KOPT-K1 (cell line): ENCODE data around the gene ESF1.

Source experiments
- H3K27ac ChIP-seq: fragments of 200-600 bp; sonication (generic); 2 replicates; pipeline ENCODE4 v1.5.1; 2016; ENCODE audit warnings: antibody characterized with exemption, mild to moderate bottlenecking, low read depth, low read length; ENCODE audit not compliant: poor library complexity, severe bottlenecking
- H3K36me3 ChIP-seq: fragments of 200-600 bp; sonication (generic); 2 replicates; pipeline ENCODE4 v1.5.1; 2017; ENCODE audit warnings: antibody characterized with exemption, mild to moderate bottlenecking, low read length, moderate library complexity; ENCODE audit not compliant: insufficient read depth
- H3K9me3 ChIP-seq: fragments of 200-600 bp; sonication (generic); 2 replicates; pipeline ENCODE4 v1.5.1; 2017; ENCODE audit warnings: antibody characterized with exemption, low read length, mild to moderate bottlenecking; ENCODE audit not compliant: insufficient read depth, poor library complexity, severe bottlenecking

ESF1 gene

GRCh38 chr20:13736436-13737191, 48.1 kb downstream of the ESF1 start:
- Histone ChIP-seq H3K36me3 (peaks cover 61% of the 10 kb centered on the region), H3K27ac (no peak overlapping the region), H3K9me3 (peaks cover 20% of the 10 kb centered on the region)

DNA sequence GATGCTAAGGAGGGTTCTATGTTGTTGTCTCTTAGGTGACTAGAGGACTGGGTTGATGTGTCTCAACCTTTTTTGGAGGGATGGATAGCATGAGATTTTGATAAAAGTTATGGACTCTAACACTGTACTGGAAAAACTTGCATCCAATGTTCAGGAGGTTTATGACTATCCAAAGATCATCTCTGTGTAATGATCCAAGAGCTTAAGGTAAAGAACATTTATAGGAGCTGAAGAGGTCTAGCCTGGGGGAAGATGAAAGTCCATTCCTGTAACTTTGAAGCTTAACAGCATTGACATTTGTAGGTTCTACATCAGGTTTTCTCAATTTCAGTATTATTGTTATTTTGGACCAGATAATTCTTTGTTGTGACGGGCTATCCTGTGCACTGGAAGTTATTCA, 48.9 kb downstream of the ESF1 start:
- Histone ChIP-seq H3K9me3 (peaks cover 13% of the 10 kb centered on the region), H3K27ac (no peak overlapping the region), H3K36me3 (peaks cover 61% of the 10 kb centered on the region)

GRCh38 chr20:13723011-13723410, 61.7 kb downstream of the ESF1 start:
- Histone ChIP-seq H3K36me3 (peaks cover 69% of the 10 kb centered on the region), H3K27ac (no peak overlapping the region), H3K9me3 (no peaks in the 10 kb centered on the region)

DNA sequence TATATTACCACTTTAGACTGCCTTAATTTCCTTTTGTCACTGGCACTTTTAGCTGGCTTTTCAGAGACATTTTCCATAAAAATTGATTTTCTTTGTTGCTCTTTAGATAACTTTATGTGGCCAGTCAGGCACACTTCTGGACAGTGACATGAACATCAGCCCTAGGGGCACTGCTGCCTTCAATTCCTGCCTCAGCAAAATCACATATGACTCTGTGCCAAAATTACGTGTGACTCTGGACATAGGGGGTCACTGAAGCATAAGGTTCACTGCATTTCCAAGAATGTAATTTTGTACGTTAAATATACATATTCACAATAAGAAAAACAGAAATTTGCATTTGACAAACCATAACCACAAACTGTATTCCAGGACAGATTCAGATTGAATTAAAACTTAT, 66.5 kb downstream of the ESF1 start:
- Histone ChIP-seq H3K9me3 (no peaks in the 10 kb centered on the region), H3K27ac (no peak overlapping the region), H3K36me3 (peaks cover 72% of the 10 kb centered on the region)

DNA sequence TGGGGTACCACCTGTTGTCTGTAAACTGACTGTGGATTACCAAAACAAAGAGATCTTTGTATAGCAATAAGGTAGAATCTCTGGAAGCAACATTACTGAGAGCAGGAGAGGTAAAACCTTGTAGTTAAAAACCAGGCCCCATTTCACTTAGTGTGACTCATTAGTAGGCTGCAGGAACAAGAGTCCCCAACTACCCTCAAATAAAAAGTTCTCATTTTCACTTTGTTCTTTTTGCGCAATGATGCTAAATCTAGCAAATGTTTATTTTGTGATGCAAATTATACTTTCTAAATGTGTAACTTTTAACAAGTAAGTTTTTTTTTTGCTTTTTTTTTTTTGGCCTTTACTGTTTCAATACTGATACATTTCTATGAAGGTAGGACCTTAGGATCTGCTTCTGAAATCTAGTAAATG, 67.1 kb downstream of the ESF1 start:
- no peaks in the 10 kb centered on the region for H3K9me3 ChIP-seq
- H3K36me3 ChIP-seq = peaks cover 74% of the 10 kb centered on the region
- H3K27ac ChIP-seq = no peak overlapping the region

DNA sequence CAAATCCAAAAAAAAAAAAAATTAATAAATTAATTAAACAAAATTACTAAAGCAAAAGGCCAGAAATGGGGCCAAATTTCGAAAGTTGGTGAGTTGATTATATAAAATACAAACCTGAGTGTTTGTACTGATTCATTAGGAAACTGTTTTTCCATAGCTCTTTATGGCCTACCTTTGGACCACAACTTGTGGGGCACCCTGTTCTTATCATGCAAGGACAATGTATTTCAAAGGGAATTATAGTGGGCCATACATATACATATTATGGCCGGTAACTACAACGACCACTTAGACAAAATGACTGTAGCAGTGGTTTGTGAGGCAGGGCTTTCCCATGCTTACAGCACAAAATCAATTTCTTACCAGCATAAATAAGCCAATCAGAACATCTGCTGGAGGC, 69.5 kb downstream of the ESF1 start:
- Histone ChIP-seq H3K27ac (no peak overlapping the region), H3K9me3 (peaks cover 20% of the 10 kb centered on the region), H3K36me3 (peaks cover 79% of the 10 kb centered on the region)

DNA sequence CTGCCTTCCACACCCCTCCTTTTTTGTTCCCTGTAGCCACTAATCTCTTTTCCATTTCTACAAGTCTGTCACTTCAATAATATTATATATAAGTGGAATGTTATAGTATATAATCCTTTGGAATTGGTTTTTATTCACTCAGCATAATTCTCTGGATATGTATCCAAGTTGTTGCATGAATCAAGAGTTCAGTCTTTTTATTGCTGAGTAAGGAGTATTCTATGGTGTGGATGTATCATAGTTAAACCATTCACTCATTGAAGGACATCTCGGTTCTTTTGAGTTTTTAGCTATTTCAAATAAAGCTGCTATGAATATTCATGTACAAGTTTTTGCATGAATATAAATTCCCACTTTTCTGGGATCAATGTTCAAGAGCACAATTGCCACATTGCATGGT, 76.5 kb downstream of the ESF1 start:
- no peak overlapping the region for H3K27ac ChIP-seq
- H3K36me3 ChIP-seq = peaks cover 25% of the 10 kb centered on the region
- H3K9me3 ChIP-seq = peaks cover 20% of the 10 kb centered on the region

- no peak overlapping the region for H3K27ac ChIP-seq
- H3K9me3 ChIP-seq = no peaks in the 10 kb centered on the region
- no peaks in the 10 kb centered on the region for H3K36me3 ChIP-seq
Measured at GRCh38 chr20:13703265-13703664, 81.5 kb downstream of the ESF1 start.

- Histone ChIP-seq H3K9me3 (no peaks in the 10 kb centered on the region), H3K27ac (no peak overlapping the region)
Measured at GRCh38 chr20:13701486-13701885, 83.2 kb downstream of the ESF1 start.

GRCh38 chr20:13700761-13701160, 84.0 kb downstream of the ESF1 start:
- Histone ChIP-seq H3K36me3 (no peaks in the 10 kb centered on the region), H3K9me3 (no peaks in the 10 kb centered on the region), H3K27ac (no peak overlapping the region)

More at GRCh38 chr20:13701486-13701885, 83.2 kb downstream of the ESF1 start:
- H3K36me3 ChIP-seq = no peaks in the 10 kb centered on the region

DNA sequence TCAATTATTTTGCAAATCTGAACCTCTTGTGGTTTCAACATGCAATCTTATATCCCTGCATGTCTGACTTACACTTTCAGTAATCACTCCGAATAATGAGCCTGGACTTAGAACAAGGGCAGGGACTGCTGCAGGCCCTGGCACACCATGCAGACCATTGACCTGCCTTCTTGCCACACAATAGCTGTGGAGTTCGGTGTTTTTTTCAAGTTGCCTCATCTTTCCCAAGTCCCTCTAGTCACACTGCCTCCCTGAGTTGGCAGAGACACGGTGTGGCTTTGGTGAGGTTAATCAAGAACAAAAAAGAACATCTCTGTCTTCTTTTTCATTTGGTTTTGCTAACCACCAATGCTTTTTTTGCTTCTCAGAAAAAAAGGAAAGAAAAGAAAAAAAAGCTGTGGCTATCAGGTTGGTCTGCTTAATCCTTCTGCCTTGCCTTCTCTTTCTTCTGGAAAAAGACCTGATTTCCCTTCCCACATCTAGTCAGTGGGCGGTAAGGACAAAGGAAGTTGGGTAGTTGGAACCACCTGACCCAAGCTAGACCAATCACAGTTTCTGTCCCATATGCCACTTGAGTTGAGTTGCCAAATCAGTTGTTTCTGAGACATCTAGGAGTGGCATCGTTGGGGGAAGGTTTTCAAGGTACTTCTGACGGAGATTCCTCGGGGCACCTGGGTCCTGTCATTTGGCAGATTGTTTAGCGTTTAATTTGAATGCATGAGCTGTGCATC, 90.1 kb downstream of the ESF1 start:
- peak overlapping the region; percentile 30 for H3K27ac ChIP-seq
- peaks cover 6% of the 10 kb centered on the region for H3K9me3 ChIP-seq

GRCh38 chr20:13692802-13693736, 91.7 kb downstream of the ESF1 start:
- Histone ChIP-seq H3K27ac (no peak overlapping the region), H3K36me3 (no peaks in the 10 kb centered on the region), H3K9me3 (peaks cover 6% of the 10 kb centered on the region)

More for the DNA sequence above, 90.1 kb downstream of the ESF1 start:
- no peaks in the 10 kb centered on the region for H3K36me3 ChIP-seq

DNA sequence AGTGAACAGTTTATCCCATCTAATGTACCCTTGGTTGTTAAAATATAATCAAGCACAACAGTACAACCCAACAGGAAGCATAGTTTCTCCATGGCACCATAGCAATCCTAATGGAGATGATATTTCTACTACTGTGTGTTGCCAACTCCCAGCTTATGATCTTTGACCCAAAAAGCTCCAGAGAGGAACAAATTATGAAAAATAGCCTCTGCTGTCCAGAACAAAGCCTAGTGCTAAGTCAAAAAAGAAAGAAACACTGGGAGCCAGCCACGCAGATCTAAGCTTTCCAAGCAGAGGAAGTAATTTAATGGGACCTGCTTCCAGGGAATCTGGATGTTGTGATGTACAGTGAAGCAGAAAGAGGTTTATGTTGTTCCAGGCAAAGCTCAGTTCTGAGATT, 93.8 kb downstream of the ESF1 start:
- no peak overlapping the region for H3K27ac ChIP-seq
- peaks cover 6% of the 10 kb centered on the region for H3K9me3 ChIP-seq
- H3K36me3 ChIP-seq = no peaks in the 10 kb centered on the region

- Histone ChIP-seq H3K9me3 (peaks cover 6% of the 10 kb centered on the region), H3K27ac (no peak overlapping the region), H3K36me3 (no peaks in the 10 kb centered on the region)
Measured at GRCh38 chr20:13687815-13688214, 96.9 kb downstream of the ESF1 start.

- Histone ChIP-seq H3K27ac (peak overlapping the region; percentile 86), H3K36me3 (no peaks in the 10 kb centered on the region), H3K9me3 (no peaks in the 10 kb centered on the region)
Measured at GRCh38 chr20:13685623-13686022, 99.1 kb downstream of the ESF1 start.
